ENCODE measurements around the gene DHRS7B. TPM values are rescaled to one million over a fixed set of nuclear protein-coding genes. Genes with fewer than 3 reads are reported as not detected.

Gene DHRS7B
- total and polyA plus RNA-seq, 11 donors, result 20.2 to 45.2 (median 35.7) TPM

DNA sequence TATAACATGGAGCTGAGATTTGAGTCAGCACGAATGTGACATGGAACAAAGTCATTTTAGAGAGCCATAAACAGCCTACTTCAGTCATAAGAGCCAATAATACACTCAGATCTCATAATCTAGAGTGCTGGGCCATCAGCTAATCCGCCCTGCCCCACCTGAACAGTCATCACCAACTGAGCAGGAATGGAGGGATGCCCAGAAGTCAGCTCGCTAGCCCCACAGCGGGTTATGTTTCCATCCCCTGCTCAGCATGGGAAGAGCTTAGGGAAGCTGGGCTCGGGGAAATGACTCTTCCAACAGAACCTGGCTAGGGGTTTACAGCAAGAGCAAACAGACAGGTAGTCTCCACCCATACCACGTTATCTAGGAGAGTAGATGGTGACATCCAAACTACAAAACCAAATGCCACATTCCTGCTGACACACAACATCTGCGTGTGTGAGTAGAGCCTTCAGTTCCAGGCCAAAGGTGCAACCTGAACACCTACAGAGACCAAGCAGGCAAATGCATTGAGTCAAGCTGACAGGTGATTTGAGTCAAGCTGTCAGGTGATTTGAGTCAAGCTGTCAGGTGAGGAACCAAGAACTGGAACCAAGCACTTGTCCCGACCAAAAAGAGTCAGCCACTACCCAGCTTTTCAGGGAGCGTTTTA lies 85.2 kb downstream of the DHRS7B start:
- peak overlapping the region in 4 of 12 donors; percentile 74 to 98 (median 83) for H3K4me3 ChIP-seq

DNA sequence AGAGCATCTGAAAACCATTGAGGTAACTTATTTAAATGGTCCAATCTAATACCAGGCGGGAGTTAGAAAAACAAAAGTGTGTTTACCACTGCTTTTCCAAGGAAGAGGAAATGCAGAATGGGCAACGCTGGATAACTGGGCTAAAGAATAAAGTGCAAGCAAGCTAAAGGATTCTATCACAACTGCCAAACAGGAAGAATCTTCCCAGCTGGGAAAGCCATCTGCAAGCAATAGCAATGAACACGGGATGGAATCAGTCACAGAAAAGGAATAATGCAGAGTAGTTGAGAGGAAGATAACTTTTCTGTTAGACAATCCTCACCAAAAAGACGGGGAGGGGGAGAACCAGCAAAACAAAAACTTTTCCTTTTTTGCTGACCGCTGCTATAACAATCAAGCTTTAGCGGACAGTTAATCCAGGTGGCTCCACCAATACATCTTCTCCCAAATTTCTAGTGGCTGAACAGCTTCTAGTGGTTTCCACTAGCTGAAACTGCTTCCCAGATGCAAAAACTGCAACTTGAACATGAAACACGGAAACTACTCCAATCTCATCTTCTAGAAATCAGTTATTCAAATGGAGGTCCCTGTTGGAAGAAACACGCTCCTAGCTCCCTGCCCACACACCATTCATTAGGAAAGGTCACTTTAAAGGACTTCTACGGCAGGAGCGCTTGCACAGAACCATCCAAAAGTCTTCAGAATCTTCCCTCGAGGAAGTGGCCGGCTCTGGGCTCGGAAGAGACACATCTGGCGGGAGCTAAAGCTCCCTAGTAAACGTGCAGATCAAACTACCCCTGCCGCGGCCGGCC lies 86.3 kb downstream of the DHRS7B start:
- 4 to 6% (median 5%) methylated on average over 15 to 18 of the region's 18 CpGs for WGBS, 4 donors
- TF ChIP-seq, protein P1, sequence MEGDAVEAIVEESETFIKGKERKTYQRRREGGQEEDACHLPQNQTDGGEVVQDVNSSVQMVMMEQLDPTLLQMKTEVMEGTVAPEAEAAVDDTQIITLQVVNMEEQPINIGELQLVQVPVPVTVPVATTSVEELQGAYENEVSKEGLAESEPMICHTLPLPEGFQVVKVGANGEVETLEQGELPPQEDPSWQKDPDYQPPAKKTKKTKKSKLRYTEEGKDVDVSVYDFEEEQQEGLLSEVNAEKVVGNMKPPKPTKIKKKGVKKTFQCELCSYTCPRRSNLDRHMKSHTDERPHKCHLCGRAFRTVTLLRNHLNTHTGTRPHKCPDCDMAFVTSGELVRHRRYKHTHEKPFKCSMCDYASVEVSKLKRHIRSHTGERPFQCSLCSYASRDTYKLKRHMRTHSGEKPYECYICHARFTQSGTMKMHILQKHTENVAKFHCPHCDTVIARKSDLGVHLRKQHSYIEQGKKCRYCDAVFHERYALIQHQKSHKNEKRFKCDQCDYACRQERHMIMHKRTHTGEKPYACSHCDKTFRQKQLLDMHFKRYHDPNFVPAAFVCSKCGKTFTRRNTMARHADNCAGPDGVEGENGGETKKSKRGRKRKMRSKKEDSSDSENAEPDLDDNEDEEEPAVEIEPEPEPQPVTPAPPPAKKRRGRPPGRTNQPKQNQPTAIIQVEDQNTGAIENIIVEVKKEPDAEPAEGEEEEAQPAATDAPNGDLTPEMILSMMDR (IDR thresholded peaks at IDR 0.05), result no peak
- TF ChIP-seq POLR2A (IDR thresholded peaks at IDR 0.05), result no peak
- ATAC-seq (no peak), DNase-seq (no peak)
- Histone ChIP-seq H3K27ac (peak overlapping the region; percentile 88 to 99 (median 97)), H3K4me3 (peak overlapping the region; percentile 65 to 100 (median 89)), H3K27me3 (no peaks in the 10 kb centered on the region), H3K36me3 (peaks cover 0 to 30% (median 17%) of the 10 kb centered on the region in 9 donors), H3K9me3 (no peaks in the 10 kb centered on the region), H3K4me1 (peaks cover 9 to 70% (median 60%) of the 10 kb centered on the region in 12 donors)
- intact Hi-C loops (cut with DNase I), result loop anchor here in 8 of 10 donors (2.0 to 10.0 kb wide), 7 partner anchors 39 to 171 kb away; partner anchors contain the start of genes DHRS7B (in 7 of the 8), NATD1 (in 2 of the 8) and USP22 (in 1 of the 8)

More for the DNA sequence above, 85.2 kb downstream of the DHRS7B start:
- no peaks in the 10 kb centered on the region for H3K27me3 ChIP-seq
- WGBS, 4 donors, result 70 to 79% (median 74%) methylated on average over 8 to 9 of the region's 9 CpGs
- ATAC-seq (no peak), DNase-seq (no peak)
- TF ChIP-seq POLR2A (IDR thresholded peaks at IDR 0.05), result no peak
- TF ChIP-seq, protein P1 (IDR thresholded peaks at IDR 0.05), result no peak
- H3K9me3 ChIP-seq, result no peaks in the 10 kb centered on the region
- no peak overlapping the region for H3K27ac ChIP-seq
- H3K36me3 ChIP-seq, result peaks cover 0 to 41% (median 18%) of the 10 kb centered on the region in 9 donors
- intact Hi-C loops (cut with DNase I), result loop anchor here in 8 of 10 donors (2.0 to 10.0 kb wide), 7 partner anchors 40 to 170 kb away; partner anchors contain the start of genes DHRS7B (in 7 of the 8), NATD1 (in 2 of the 8) and USP22 (in 1 of the 8)
- H3K4me1 ChIP-seq, result peaks cover 9 to 80% (median 60%) of the 10 kb centered on the region in 12 donors

DNA sequence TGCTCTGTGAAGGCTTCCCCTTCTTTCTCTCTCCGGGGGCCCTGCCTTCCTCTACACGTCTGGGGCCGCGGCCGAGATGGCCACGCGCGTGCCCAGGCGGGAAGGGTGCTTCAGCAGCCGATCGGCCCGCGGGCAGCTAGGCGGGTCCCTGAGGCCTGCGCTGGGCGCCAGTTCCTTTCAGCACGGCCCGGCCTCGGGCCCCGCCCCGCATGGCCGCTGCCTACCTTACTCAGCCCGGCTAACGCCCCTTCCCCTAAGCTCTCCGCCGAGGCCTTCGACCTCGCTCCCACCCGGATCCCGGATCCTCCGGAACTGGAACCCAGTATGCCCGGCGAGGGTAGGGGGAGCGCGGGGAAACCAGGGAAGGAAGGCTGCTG lies 86.9 kb downstream of the DHRS7B start:
- peaks cover 0 to 25% (median 12%) of the 10 kb centered on the region in 9 donors for H3K36me3 ChIP-seq
- H3K27me3 ChIP-seq, result no peaks in the 10 kb centered on the region
- intact Hi-C loops (cut with DNase I), result loop anchor here in 8 of 10 donors (2.0 to 10.0 kb wide), 13 partner anchors 39 to 171 kb away; partner anchors contain the start of genes DHRS7B (in 8 of the 8), NATD1 (in 4 of the 8), USP22 (in 2 of the 8) and MAP2K3 (in 1 of the 8)
- 0% methylated on average over 1 to 35 of the region's 35 CpGs for WGBS, 4 donors
- H3K9me3 ChIP-seq, result no peaks in the 10 kb centered on the region
- DNase-seq (peak in 2 of 5 donors; percentile 56 to 77), ATAC-seq (peak in 3 of 4 donors; percentile 4 to 29 (median 19))
- H3K27ac ChIP-seq, result peak overlapping the region; percentile 88 to 99 (median 97)
- H3K4me3 ChIP-seq, result peak overlapping the region; percentile 65 to 100 (median 89)
- peaks cover 6 to 64% (median 54%) of the 10 kb centered on the region in 12 donors for H3K4me1 ChIP-seq
- no peak for TF ChIP-seq POLR2A (IDR thresholded peaks at IDR 0.05)
- TF ChIP-seq, protein P1 (IDR thresholded peaks at IDR 0.05), result no peak

Data from heart left ventricle (tissue), 16 donors.